ENCODE measurements around the gene PSAP.

DNA sequence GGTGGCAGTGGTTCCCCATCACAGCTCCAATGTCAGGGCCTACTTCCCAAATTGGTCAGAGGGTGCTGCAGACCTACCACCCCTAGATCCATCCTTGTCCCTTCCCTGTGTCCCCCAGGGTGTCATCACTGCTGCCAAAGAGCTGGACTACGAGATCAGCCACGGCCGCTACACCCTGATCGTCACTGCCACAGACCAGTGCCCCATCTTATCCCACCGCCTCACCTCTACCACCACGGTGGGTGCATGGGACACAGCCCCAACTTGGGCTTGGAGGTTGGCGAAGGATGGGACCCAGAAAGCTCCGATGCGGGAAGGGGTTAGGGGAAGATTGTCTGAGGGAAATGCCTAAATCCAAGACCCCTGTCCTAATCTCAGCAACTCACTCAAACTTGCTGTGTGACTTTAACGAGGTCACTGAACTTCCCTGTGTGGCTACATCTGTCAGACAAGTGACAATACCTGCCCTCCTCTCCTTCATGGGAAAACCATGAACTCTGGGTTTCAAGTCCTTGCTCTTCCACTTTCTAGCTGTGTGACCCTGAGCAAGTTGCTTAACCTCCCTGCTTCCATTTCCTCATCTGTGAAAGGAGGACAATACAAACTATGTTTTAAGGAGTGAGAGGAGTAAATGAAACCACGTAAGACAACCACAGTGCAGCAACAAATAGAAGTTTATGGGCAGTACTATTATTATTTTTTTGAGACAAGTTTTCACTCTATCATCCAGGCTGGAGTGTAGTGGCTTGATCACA is 72.8 kb downstream of the PSAP start:
- TF ChIP-seq POLR2A (IDR thresholded peaks at IDR 0.05) (no peak), CTCF (IDR thresholded peaks at IDR 0.05) (no peak)

All from esophagus squamous epithelium (tissue), 4 donors.